Sigmoid colon (tissue), 3 donors: ENCODE results near the gene RAB15.

ENCODE experiments used
- POLR2A ChIP-seq, 2 donors: fragments of 450-650 bp; IDR thresholded peaks; one replicate each; pipeline ENCODE4 v1.6.1; 2016; ENCODE audit warnings: antibody characterized with exemption in 2 of 2, mild to moderate bottlenecking in 2 of 2, moderate library complexity in 2 of 2
- TF ChIP-seq, protein P1 (sequence below), 4 experiments: fragments of 450-650 bp in 3 of 4; fragments of 200-600 bp in 1 of 4; IDR thresholded peaks; one replicate each; pipeline ENCODE4 v1.5.1; 2016 to 2019; ENCODE audit warnings: antibody characterized with exemption in 4 of 4, mild to moderate bottlenecking in 3 of 4, moderate library complexity in 2 of 4

DNA sequence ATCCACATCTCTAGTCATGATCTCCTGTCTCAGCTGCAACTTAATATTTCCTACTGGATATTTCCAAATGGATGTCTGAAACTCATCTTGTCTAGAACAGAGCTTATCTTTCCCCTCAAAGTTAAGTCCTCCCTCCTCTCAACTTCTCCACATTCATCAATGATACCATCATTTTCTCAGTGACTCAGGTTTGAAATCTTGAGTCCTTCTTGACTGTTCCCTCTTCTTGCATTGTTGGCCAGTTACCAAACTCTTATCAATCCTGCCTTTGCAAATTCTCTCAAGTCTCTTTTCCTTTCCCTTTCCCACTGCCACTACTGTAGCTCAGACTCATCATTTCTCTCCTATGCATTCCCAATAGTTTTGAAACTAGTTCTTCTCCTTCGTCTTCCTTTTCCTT is 72.2 kb downstream of the RAB15 start:
- TF ChIP-seq, protein P1, sequence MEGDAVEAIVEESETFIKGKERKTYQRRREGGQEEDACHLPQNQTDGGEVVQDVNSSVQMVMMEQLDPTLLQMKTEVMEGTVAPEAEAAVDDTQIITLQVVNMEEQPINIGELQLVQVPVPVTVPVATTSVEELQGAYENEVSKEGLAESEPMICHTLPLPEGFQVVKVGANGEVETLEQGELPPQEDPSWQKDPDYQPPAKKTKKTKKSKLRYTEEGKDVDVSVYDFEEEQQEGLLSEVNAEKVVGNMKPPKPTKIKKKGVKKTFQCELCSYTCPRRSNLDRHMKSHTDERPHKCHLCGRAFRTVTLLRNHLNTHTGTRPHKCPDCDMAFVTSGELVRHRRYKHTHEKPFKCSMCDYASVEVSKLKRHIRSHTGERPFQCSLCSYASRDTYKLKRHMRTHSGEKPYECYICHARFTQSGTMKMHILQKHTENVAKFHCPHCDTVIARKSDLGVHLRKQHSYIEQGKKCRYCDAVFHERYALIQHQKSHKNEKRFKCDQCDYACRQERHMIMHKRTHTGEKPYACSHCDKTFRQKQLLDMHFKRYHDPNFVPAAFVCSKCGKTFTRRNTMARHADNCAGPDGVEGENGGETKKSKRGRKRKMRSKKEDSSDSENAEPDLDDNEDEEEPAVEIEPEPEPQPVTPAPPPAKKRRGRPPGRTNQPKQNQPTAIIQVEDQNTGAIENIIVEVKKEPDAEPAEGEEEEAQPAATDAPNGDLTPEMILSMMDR (IDR thresholded peaks at IDR 0.05) = no peak
- no peak for TF ChIP-seq POLR2A (IDR thresholded peaks at IDR 0.05)
